M059J (cell line): ENCODE results near the gene UFM1. TPM values are rescaled to one million over a fixed set of nuclear protein-coding genes. Genes with fewer than 3 reads are reported as not detected.
"Not testable (repeated sequence)": the region's sequence is repeated elsewhere in the genome, so short reads cannot be mapped to it uniquely, and the experiment has no call there.

Experiments
- DNase-seq: peaks from one replicate; pipeline ENCODE4 v3.0.0-alpha.2; 2012; ENCODE audit warnings: low read depth
- total RNA-seq: library from RNA; depleted of rRNA; stranded (reverse); fragments of >200 nt; shearing (Covaris generic); gene quantifications from 2 replicates; pipeline ENCODE4 v1.2.3, GENCODE V29; 2014; rRNA removed

The UFM1 gene
- total RNA-seq = 56.9 and 69.2 TPM in 2 replicates

DNA sequence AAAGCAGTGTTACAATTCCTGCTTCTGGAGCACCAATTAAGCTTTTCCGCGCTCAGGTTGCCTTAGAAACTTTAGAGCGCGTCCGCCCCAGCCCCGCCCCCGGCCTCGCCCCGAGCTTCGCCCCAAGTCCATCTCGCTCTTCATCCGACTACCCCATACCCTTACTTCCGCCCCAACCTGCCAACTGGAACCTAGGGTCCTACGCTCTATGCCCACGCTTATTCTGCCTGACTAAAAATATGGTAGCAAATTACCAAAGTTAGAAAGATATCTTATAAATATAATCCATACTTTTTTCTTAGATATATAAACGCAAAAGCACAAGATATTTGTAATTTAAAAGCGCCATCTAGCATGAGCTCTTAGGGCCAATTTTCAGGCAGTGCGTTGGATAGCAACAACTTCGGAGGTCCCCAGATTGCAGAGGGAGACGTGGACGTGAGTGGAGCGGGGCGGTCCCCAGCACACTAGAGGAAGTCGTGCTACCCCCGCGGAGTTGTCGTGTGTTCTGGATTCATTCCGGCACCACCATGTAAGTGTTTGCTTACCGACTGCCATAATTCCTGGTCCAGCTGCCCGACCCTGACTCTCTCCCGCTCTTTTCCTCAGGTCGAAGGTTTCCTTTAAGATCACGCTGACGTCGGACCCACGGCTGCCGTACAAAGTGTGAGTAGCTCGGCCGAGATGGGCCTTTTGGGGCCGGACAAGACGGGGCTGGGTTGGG lies at the start of gene UFM1:
UFM1 (plus strand) TSS at position 462 of the 724 bp plus-strand sequence; CDS start at position 531, 69 bp downstream.
- peak; percentile 91 for DNase-seq

DNA sequence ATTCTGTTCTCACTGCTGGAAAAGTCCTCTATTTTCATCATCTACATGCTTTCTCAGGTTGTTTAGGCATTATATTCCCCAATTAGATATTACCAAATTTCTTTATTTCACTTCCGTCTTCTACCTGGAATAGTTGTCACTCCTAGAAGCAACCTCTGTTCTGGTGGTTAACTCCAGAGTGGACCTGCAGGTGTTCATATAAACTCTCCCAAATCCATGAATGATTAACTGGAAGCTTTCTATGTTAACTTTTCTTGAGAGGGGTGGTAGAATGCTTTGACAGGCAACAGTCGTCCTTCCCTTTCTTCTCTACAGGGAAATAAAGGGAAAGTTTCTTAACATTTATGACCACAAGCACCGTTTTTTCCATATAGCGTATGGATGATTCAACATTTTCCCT lies 48.4 kb upstream of the UFM1 start:
- DNase-seq = no peak

DNA sequence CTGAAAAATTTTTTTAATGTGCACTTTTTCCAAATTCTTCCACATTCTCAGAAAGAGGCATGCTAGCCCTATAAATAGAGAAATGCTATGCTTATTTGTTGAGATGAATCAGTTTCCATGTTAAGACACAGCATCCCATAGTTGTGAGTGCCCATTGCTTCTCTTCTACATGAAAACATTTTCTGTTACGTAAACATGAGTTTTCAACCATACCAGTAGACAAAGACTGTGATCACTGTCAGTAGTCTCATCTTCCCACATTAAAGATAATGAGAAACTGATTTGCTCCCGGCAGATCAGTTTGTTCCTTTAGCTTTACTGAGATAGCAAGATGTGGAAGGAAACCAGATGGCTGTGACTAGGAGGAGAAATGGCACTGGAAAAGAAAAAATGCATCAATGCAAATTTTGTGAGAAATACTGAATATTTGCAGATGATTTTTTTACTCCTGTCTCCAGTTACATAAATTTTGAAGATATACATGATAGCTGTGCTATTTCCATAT lies 45.8 kb upstream of the UFM1 start:
- no peak for DNase-seq

DNA sequence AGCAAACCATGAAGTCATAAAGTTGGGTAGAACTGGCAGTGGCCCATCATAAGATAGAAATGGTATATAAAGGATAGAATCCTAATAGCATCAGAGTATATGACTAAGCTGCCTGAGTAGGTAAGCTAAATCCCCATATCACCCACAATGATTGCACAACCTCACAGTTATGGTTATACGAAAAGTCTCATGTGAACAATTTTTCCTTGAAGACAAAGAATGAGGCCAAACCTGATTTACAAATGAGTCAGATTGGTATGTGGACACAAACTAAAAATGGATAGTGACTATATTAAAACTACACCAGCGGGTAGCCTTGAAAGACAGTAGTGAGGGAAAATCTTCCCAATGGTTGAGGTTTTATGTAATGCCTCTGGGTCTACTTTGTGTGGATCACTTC lies 40.9 kb upstream of the UFM1 start:
- DNase-seq = peak; percentile 76

DNA sequence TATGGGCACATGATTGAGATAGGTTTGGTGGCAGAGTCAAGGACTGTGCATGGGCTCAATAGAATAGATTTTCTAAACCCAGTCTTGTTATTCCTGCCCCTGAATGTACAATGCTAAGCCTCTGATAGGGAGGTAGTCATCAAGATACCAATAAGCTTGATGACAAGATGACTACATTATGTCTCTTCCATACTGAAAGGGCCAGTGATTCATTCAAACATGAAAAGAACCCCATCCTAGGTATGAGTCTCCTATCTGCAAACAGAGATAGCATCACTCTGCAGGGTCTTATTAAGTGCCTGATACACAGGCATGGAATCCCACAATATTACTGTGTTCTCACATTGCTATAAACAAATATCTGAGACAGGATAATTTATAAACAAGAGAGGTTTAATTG lies 40.3 kb upstream of the UFM1 start:
- DNase-seq = peak; percentile 11

DNA sequence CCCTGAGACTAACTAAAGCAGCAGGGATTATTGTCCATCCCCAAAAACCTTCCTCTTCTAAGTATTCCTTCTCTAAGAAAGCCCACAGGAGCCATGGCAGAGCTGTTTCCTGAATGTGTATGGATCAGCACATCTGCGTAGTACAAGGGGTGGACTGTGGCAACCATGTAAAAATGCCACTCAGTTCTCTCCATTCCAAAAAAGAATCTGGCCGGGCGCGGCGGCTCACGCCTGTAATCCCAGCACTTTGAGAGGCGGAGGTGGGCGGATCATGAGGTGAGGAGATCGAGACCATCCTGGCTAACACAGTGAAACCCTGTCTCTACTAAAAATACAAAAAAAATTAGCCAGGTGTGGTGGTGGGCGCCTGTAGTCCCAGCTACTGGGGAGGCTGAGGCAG lies 38.5 kb upstream of the UFM1 start:
- DNase-seq = not testable (repeated sequence)

DNA sequence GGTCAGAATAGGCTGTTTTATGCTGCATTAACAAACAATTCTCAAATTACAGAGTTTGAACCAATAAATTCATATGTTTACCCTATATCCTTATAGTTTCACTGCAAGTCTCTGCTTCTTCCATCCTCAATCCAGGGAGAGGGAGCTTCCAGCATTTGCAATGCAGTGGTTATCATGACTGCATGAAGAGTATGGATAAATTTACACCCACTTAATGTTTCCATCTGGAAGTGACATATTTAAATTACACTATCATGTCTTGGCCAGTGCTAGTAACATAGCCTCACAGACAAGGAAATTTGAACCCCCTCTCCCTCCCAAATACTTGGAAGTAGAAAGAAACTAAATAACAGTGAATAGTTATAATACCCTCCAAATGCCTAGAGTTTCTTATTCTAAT lies 33.5 kb upstream of the UFM1 start:
- DNase-seq = no peak

DNA sequence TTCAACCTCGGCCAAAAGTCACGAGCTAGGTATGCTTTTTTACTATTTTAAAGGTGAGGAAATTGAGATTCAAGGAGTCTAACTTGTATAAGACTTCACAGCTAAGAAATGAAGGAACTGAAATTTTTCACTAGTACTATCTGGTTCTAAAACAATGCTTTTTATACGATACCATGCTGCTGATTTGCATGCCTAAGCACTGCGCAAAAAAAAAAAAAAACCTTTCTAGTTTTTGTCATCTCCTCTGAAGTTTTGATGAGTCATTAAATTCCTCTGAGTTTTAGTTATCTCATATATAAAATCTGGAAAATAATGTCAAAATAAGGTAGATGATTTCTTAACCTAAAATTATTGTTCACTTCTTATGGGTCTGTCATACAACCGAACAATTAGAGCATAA lies 28.0 kb upstream of the UFM1 start:
- DNase-seq = no peak

DNA sequence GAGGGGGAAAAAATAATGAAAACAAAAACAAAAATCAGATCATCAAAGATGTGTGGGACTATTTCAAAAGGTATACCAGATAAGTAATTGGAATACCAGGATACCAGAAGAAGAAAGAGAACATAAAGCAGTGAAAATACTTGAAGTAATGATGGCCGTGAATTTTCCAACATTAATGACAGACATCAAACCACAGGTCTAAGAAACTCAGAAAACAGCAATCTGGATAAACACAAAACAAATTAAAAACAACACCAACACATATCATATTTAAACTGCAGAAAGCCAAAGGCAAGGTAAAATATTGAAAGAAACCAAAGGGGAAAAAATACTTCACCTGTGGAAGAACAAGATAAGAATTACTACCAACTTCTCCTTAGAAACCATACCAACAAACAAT lies 24.2 kb upstream of the UFM1 start:
- DNase-seq = no peak

DNA sequence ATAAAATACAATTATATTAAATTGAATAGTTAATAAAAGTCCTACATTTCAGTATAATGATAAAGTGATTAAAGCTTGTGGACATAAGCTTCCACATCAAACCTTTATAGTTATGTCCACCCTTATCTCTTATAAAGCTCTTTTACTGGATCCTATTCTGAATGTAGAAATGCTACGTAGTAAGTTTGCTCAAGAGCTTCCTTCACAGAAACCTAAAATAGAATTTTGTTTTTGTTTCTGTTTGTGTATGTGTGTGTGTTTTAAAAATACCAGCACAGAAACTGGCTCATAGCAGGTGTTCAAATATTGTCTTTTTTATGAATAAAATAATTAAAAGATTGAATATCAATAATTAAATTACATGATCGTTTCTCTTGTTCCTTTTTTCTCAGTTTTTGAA lies 21.0 kb upstream of the UFM1 start:
- DNase-seq = no peak

DNA sequence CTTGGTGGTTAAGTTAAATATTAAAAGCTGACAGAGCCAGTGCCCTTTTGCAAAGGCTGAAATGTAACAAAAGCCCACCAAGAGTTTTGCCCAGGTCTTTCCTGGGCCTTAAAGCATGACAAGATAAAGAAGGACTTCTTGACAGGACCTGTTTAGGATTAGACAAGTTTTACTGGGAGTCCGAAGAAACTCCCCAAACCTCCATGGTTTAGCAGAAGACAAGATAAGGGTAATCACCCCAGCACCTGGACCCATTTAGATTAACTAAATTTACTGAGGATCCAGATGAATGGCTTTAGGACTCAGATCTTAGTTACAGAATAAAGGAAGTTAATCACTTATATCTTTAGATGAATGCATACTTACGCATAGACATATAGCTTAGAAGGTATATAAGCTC lies 14.8 kb upstream of the UFM1 start:
- DNase-seq = no peak

DNA sequence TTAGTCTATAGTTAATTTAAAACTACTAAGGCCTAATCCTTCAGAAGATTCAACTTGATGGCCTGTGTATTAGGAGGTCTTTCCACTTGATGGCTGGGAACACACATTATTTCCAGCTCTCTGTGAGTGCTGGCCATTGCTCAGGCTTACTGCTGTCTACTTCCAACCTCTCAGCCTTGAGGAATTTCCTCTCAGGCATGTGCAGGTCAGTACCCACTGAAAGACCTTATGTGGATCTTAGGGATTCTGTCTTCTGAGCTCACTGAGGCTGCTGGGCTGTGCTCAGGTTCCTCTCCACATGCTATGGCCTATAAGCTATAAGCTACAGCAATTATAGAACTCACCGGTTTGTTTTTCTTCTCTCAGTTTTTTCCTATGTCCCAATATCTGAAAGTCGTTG lies 11.6 kb upstream of the UFM1 start:
- no peak for DNase-seq

DNA sequence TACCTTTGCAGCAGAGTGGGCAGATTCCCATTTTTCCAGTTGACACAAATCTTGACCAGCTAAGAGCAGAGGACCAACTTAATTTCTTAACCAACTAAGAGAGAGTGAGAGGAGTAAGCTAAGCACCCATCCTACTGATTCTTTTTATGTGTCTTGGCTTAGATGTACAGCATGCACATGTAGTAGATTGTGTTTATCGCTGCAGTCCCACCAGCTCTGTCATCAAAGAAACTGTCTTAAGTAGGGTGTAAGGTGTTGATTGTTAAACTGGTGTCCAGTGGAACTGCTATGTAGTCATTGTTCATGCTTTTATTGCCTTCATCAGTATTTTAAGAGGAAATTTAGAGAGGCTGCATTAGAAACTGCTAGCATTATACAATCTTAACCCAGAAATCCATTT lies 9.0 kb upstream of the UFM1 start:
- DNase-seq = no peak

DNA sequence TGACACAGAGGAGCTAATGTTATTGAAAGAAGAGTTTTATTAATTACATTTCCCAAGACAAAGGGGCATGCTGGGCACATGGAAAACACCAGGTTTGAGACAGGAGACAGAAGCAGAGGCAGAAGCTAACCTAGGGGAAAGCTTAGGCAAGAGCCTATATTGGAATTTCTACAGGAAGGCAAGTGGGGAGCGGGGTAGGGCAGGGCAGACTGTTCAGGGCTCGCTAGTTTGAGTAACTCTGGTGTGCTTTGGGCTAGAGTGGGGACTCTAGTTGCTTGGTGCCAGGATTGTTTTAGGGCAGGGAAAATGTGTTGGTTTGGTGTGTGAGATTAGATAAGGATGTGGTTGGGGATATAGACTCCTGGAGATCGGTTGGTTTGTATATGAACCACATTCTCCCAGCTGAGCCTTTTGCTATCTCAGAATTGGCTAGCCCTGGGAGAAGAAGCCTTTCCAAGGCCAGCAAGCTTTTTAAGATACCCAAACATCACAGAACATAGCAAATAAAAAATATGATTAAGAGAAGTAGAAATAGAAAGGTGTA lies 8.4 kb upstream of the UFM1 start:
- DNase-seq = no peak

DNA sequence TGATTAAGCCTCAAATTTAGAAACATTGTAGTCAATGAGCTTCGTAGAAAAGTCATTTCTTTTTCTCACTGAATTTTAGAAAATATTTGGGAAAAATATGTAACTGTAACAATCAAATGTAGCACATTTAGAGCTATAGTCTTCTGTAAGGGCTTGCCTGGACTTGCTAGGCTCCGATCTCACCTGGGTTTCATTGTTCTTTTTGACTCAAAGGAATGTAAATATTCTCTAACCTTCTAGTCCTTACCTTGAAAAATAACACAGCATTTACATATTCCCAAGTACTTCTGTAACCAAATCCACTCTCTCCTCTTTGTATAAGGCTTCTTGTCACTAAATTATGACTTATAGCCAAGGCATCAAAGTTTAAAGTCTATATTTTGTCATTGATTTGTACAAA lies 2.9 kb upstream of the UFM1 start:
- no peak for DNase-seq

DNA sequence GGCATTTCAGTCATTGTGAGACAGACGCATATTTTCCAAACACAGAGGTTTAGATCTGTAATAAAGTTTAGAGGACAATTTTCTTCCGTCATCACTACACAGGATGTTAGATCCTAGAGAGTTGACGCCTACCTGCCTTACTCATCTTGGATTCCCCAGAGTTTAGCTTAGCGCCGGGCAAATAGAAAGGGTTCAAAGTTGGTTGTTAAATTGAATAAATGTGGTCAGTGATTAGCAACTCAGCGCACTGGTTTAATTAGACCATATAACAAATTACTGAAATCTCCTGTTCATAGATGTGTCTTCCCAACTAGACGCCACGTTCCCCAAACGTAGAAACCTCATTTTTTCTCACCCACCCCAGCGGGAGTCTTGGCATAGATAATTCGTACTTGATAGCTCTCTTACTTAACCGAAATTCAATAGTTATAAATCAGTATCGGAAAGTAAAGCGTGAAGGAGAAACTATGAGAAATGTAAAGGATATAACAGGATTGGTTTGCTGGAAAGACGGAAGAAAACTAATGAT lies 726 bp upstream of the UFM1 start:
- peak; percentile 63 for DNase-seq

DNA sequence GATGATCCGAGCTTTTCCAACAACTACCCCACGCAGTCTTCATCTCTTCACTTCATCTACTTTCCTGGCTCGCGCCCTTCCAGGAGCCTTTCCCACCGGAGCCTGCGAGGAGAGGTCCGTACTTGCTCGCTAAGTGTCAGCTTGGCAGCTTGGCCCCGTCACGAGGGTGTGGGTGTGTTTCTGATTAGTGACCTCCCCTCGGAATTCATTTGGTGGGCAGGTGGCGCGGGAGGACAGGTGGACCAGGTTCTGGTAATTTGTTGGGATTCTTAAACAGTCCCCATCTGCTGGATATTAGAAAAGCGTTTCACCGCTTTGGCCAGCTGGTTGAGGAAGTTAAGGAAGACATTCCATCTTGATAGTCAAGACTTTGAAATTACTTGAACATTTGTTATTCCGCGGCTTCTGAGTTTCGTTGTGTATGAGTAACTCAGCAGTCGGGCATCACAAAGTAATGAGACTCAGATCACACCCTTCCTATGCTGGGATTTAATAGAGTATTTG lies 515 bp downstream of the UFM1 start:
- DNase-seq = peak; percentile 52

DNA sequence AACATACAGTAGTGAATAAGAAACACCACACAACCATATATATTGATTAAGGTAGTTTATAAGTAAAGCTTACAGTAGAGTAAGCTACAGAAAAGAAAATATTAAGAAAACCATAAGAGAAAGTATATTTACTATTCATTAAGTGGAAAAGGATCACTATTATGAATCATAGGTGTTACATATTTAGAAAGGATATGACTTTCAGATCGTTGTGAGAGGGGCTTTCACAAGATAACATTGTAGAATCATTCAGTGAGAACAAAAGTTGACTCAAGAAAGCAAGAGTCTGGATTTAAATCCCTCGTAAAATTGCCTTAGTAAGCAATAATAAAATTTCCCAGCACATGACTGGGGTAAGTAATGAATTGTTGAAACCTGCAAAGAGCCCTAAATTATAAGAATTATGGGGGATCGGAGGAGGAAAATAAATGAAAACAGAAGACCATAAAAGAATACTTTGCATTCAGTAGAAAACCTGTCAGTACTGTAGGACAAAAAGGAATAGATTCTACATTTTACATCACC lies 6.0 kb downstream of the UFM1 start:
- DNase-seq = no peak

DNA sequence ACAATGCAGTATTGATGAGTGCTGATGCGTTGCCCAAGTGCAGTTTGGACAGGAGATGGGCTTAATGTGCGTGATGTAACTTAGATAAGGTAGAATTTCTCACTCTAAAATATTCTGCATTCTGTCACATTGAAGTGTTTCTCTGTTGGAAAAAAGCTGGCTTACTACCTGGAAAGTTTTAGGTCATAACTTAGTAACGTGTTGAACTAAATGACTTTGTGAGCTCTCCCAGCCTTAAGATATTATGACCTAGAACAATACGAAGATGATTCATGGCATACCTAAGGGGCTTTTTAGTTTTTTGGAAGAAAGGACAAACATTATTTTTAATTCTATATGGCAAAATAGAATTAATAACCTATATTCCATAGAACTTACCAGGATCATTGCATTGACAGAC lies 9.0 kb downstream of the UFM1 start:
- DNase-seq = no peak

DNA sequence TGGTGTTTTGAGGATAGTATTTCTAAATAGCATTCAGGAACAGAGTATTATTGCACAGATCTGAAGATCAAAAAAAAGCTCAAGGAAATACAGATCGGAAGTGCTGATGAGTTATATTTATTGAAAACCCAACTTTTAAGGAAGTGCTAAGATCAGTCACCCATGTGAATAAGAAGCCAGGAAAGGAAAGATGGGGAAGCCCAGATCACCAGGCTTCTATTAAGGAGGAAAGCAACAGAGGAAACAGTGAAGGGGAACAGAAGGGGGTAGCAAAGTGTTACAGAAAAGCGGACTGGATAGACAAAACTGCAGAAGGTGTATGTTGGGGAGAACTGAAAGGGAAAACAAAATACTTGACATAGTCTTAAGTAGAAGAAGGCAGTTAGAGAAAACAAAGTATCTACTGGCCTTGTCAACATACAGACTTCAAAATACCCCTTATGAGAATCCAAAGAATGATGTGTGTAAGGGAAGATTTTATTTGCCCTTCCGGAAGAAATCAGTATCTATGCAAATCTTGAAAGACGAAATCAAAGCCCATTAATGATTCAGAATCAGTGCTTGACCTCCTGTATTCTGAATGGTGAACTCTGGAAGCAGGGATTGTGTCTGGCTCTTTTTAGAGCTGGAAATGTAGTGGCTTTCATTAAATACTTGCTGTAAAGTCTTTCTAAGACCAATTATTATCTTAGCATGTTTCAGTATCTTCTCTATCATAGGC lies 12.1 kb downstream of the UFM1 start:
- no peak for DNase-seq

DNA sequence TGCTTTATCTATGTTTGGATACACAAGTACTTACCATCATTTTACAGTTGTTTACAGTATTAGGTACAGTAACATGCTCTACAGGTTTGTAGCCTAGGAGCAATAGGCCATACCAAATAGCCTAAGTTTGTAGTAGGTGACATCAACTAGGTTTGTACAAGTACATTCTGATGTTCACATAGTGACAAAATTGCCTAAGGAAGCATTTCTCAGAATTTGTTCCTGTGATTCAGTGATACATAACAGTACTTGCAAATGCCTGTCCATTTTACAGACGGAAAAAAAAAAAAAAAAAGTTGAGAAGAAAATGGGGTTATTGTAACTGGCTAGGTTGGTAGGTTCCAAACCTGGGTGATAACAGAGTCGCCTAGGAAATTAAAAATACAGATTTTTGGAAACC lies 13.6 kb downstream of the UFM1 start:
- DNase-seq = no peak

DNA sequence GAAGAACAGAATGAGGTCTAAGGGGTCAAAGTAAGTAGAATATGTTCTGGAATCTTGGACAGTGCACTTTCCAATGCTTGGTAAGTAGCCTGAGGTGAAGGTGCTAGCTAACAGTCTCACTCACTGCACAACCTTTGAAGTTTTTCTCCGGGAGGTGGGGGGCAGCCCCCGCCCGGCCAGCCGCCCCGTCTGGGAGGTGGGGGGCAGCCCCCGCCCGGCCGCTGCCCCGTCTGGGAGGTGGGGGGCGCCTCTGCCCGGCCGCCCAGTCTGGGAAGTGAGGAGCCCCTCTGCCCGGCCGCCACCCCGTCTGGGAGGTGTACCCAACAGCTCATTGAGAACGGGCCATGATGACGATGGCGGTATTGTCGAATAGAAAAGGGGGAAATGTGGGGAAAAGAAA lies 14.1 kb downstream of the UFM1 start:
- DNase-seq = not testable (repeated sequence)
